ENCODE measurements around the gene PRB3.

Gene PRB3

GRCh38 chr12:11269607-11270006, at the start of gene PRB3:
Gene PRB3 (minus strand): TSS chr12:11269707. CDS start chr12:11269669, 38 bp downstream.
- DNase-seq (ENCODE audit: low read depth): no peak

- no peak for DNase-seq (ENCODE audit: low read depth)
Observed at GRCh38 chr12:11310336-11310735, 40.8 kb upstream of the PRB3 start, which contains the start of gene PRB4. Gene PRB4 (minus strand): TSS chr12:11310436. CDS start chr12:11310398, 38 bp downstream.

- DNase-seq (ENCODE audit: low read depth): no peak
Observed at GRCh38 chr12:11307143-11307542, 37.6 kb upstream of the PRB3 start.

- DNase-seq (ENCODE audit: low read depth): no peak
Observed at GRCh38 chr12:11273449-11273848, 3.9 kb upstream of the PRB3 start.

- DNase-seq (ENCODE audit: low read depth): no peak
Observed at GRCh38 chr12:11264501-11264900, 5.0 kb downstream of the PRB3 start.

- no peak for DNase-seq (ENCODE audit: low read depth)
Observed at GRCh38 chr12:11246489-11246888, 23.0 kb downstream of the PRB3 start.

GRCh38 chr12:11242656-11243055, 26.9 kb downstream of the PRB3 start:
- DNase-seq (ENCODE audit: low read depth): no peak

GRCh38 chr12:11240348-11240930, 29.1 kb downstream of the PRB3 start:
- no peak for DNase-seq (ENCODE audit: low read depth)

- no peak for DNase-seq (ENCODE audit: low read depth)
Observed at GRCh38 chr12:11238275-11238674, 31.2 kb downstream of the PRB3 start.

GRCh38 chr12:11233532-11233931, 36.0 kb downstream of the PRB3 start:
- DNase-seq (ENCODE audit: low read depth): no peak

GRCh38 chr12:11228296-11228879, 41.1 kb downstream of the PRB3 start:
- peak; percentile 20 for DNase-seq (ENCODE audit: low read depth)

- DNase-seq (ENCODE audit: low read depth): no peak
Observed at GRCh38 chr12:11227373-11227772, 42.1 kb downstream of the PRB3 start.

All from HS-27A (cell line).